Choroid plexus epithelial cell (primary cell): ENCODE results near the gene ELF1.
"Not testable (repeated sequence)": the region's sequence is repeated elsewhere in the genome, so short reads cannot be mapped to it uniquely, and the experiment has no call there.

Source experiments
- DNase-seq: peaks from one replicate; pipeline ENCODE4 v3.0.0-alpha.2; 2010; ENCODE audit warnings: low read depth
- H3K4me3 ChIP-seq: 2 replicates; pipeline ENCODE4 v1.5.1; 2011; ENCODE audit warnings: low read depth, mild to moderate bottlenecking, control low read depth, low read length, moderate library complexity
- CTCF ChIP-seq: conservative IDR thresholded peaks from 2 replicates; pipeline ENCODE4 v1.5.1; 2011; ENCODE audit warnings: low read depth, mild to moderate bottlenecking, control low read depth, inconsistent platforms, low read length, moderate library complexity

The ELF1 gene

DNA sequence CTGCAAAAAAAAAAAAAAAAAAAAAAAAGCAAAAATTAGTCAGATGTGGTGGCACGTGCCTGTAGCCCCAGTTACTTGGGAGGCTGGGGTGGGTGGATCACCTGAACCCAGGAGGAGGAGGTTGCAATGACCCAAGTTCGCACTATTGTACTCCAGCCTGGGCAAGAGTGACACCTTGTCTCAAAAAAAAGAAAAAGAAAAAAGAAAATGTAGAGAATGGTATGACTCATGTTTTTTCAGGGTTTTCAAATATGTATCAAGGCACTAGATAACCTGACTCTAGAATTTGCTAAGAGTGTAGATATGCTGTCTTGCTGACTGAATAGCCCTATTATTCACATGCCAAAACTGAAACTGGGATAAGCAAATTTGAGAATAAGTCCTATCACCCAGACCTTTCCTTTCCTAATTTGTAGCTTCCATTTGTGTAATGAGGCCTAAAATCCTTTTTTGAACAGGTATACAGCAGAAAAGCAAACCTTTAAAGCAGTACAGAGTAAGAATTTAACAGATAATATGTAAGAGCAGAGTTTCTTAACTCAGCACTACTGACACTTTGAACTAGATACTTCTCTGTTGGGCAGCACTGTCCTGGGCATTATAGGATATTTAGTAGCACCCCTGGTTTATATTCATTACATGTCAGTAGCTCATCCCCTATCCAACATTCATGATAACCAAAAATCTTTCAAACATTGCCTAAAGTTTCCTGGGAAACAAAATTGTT, 108.6 kb downstream of the ELF1 start:
- no peak overlapping the region for H3K4me3 ChIP-seq
- no peak for TF ChIP-seq CTCF
- peak; percentile 39 for DNase-seq

DNA sequence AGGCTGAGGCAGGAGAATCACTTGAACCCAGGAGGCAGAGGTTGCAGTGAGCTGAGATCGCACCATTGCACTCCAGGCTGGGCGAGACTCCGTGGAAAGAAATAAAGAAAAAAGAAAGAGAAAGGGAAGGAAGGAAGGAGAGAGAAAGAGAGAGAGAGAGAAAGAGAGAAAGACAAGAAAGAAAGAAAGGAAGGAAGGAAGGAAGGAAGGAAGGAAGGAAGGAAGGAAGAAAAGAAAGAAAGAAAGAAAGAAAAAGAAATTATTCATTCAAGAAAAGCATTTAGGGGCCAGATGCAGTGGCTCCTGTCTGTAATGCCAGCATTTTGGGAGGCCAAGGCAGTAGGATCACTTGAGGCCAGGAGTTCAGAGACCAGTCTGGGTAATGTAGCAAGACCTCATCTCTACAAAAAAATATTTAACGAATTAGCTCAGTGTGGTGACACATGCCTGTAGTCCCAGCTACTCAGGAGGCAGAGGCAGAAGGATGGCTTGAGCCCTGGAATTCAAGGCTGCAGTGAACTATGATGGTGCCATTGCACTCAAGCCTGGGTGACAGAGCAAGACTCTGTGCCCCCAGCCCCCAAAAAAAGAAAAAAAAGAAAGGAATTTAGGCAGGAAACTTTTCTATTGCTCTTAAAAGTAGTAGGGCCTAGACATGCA, 109.4 kb downstream of the ELF1 start:
- not testable (repeated sequence) for H3K4me3 ChIP-seq, DNase-seq

- TF ChIP-seq CTCF: no peak
Observed at GRCh38 chr13:40908546-40908945, 110.6 kb downstream of the ELF1 start.

GRCh38 chr13:40901032-40901431, 118.1 kb downstream of the ELF1 start:
- not testable (repeated sequence) for DNase-seq, H3K4me3 ChIP-seq

More at GRCh38 chr13:40908546-40908945, 110.6 kb downstream of the ELF1 start:
- DNase-seq: no peak
- no peak overlapping the region for H3K4me3 ChIP-seq

DNA sequence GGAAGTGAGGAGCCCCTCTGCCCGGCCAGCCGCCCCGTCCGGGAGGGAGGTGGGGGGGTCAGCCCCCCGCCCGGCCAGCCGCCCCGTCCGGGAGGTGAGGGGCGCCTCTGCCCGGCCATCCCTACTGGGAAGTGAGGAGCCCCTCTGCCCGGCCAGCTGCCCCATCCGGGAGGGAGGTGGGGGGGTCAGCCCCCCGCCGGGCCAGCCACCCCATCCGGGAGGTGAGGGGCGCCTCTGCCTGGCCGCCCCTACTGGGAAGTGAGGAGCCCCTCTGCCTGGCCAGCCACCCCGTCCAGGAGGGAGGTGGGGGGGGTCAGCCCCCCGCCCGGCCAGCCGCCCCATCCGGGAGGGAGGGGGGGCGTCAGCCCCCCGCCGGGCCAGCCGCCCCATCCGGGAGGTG, 118.5 kb downstream of the ELF1 start:
- not testable (repeated sequence) for H3K4me3 ChIP-seq, DNase-seq

DNA sequence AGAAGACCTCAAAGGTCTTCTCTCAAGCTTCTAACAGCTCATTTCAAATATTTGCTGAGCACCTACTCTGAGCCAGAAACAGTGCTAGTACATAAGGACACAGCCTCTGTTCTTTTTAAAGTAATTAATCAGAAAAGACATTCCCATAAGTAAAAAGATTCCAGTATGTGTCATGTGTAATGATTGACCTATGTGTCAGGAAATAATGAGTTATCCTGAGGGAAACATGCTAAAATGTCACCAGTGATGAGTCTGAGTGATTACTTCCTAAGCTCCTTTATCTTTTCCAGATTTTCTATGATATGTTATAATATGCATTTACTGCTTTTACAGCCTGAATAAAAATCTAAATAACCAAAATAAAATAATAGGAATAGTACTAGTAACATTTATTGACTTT, 122.1 kb downstream of the ELF1 start:
- no peak overlapping the region for H3K4me3 ChIP-seq
- no peak for TF ChIP-seq CTCF
- no peak for DNase-seq

DNA sequence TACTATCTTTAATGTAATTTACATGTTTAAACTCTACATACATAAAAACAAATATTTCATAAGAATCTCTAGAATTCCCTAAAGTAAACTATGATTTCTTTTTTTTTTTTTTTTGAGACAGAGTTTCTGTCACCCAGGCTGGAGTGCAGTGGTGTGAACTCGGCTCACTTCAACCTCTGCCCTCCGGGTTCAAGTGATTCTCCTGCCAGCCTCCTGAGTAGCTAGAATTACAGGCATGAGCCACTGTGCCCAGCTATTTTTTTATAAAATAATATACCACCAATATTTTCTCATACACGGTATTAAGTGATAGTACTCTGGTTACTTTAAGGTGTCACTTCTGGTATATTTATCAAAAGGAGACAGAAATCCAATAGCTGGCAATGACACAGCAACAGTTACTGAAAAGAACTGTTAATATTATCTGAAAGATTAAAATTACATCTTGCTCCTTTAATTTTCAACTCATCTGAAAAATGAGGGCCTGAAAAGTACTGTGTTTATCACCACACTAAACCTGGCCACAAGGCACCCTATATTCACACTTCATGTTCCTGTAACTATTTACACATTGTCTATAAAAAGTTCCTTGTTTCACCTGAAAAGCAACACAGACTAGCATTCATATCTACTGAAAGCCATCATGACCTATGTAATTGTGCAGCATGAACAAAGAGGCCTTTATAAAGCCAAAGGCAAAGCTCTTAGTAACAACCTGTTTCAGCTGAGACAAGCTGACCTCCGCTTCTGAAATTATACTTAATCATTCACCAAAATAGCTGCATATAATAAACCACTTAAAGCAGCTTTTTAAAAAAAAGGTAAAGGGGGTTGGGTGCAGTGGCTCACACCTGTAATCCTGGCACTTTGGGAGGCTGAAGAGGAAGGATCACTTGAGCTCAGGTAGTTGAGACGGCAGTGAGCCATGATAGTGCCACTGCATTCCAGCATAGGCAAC, 123.6 kb downstream of the ELF1 start:
- DNase-seq: no peak
- H3K4me3 ChIP-seq: no peak overlapping the region
- TF ChIP-seq CTCF: no peak

- not testable (repeated sequence) for DNase-seq, H3K4me3 ChIP-seq
Observed at GRCh38 chr13:40893573-40893972, 125.5 kb downstream of the ELF1 start.
